Measurements from ENCODE around the gene MACROD2.
"Not testable (repeated sequence)": the region's sequence is repeated elsewhere in the genome, so short reads cannot be mapped to it uniquely, and the experiment has no call there.

The MACROD2 gene

DNA sequence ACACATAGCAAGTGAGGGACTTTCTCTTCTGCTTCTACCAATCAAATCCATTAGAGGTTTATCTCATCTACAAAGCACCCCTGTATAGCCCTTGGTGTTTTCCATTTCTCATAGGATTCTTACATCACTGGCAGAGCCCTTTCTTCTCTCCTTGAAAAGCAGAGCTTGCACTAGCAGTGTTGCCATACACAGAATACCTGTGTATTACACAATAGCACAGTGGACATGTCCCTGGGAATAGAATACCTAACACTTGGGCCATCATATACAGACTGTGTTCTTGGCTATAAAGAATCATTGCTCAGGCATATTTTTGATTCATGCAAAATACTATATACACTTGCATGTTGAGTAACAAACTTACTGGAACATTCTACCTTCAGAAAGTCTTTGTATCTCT is 1996.0 kb downstream of the MACROD2 start:
- DNase-seq, result no peak

DNA sequence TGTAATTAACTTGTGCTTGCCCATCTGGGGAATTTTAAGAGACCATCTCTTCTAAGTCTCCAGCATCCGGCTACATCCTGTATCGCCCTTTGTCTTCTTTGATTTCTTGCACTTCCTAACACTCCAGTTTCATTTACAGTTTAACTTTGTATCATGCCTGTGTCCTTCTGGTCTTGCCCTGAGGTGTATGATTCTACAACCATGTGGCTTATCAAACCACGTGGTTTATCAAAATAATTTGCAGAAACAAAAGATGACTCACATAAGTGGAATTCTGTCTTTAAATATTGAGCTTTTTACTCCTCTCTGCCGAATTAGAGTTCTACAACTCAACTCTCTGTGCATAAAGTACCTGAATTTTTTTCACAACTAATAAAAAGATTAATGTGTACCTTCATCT is 1997.2 kb downstream of the MACROD2 start:
- DNase-seq, result no peak

DNA sequence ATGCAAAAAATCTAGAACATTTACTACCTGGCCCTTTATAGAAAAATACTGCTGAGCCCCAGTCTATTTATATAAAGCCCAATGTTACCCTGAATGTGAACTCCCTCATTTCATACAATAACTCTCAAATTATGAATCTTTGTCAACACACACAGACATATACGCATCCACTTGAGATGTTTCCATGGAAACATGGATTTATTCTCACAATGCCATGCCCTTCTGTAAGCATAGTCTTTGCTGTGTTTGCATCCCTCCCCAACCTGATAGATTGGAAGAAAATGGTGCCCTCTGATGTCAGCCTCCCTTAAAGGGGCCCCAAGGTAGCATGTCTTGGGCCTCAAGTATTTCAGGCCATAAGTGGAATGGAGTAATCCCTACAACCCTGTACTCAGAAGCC is 2004.8 kb downstream of the MACROD2 start:
- DNase-seq, result no peak

DNA sequence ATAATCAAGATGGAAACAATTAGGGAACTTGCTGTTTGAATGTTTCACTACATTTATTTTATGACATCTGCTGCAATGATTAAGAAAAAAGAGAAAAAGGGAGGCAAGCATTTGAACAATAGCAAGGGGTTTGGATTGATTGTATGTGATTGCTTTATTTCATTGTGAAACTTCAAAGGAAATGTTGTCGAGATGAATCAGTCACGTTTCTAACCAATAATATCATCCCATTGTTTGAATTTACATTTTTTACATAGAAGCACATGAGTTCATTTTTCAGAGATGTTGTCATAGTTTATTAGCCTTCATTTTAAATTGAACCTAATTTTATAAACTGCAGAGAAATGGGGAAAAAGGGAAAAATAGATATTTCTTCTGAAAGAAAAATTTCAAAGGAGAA is 2006.0 kb downstream of the MACROD2 start:
- DNase-seq, result no peak

DNA sequence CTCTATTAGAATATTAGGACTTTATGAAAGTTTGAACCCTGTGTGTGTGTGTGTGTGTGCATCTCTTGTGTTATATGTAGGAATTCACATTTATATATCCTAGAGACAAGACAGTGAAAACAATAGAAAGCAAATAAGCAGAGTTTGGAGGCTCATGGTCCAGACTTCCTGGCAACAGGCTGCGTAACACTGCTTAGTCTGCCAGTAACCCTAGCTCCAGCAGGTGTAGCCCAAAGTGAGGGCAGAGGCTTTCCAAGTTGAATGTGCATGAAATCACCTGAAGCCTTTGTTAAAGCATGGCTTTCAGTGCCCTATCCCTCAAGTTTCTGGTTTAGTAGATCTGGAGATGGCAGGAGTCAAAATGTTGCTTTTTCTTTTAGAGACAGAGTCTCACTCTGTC is 2008.0 kb downstream of the MACROD2 start:
- no peak for DNase-seq

DNA sequence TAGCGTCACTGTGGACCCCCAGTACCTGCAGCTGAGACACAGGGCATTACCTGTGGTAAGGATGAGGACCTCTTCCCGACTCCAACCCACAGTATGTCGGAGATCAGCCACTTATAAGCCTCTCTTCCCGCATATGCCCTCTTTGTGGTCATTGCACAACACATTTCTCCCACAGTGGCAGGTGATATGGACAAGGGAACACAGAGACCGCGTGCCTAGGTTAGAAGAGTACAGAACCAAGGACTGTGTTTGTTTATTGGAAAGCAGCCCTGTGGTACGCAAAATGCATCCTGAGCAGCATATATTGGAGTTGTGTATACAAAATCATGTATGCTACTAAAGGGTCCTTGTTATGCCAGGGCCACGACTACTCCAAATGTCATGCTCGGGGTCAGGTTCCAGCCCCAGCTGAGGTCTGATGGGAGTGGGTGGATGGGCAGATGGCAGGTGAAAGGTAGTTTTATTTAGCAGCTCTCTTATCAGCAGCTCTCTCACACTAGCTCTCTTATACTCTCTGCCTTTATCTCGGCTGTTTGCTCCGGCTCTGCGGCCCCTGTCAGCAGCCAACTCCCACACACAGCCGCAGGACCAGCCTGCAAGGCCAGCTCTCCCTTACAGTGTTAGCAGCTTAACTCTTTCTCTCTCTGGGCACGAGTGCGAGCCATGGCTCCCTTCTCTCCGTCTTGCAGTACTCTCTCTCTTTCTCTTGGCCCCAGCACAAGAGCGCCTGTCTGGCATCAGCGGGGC is 2009.0 kb downstream of the MACROD2 start:
- no peak for DNase-seq

DNA sequence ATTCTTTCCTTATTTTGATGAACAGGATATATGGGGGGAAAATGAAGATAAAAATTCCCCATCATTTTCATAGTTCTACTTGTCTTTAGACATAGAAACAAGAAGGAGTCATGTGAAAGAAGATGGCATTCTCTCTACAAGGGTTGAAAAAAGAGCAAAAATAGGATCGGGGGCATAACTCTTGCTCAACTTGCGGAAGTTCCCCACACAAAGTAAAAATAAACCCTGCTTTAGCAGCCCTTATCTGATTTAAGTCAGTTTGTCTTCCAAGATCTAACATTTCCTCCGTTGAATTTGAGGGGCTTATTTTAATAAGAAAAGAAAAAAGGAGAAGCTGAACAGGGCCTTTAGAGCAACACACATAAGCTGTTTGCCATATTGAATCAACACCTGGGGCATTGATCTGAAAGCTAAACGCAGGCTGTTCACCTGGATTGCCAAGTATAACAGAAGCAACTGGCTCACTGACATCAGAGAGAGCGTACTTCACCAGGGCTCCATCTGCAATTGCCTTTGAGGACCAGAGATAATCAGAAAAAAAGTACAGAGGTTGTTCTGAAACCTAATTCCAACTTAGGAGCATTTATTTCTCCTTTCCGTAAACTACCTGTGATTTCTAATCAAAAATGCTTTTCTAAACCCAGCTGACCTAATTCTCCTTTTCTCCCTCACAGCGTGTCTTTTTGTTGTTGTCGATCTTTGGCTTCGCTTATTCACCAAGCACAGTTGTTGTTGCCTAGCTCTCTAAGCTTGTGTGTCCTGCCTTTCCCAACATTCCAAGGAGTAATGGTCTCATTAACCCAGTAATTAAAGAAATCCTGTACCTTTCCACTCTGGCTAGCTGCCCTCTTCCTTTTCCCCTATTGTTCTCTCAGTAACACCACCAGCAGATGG is 2010.0 kb downstream of the MACROD2 start:
- no peak for DNase-seq

DNA sequence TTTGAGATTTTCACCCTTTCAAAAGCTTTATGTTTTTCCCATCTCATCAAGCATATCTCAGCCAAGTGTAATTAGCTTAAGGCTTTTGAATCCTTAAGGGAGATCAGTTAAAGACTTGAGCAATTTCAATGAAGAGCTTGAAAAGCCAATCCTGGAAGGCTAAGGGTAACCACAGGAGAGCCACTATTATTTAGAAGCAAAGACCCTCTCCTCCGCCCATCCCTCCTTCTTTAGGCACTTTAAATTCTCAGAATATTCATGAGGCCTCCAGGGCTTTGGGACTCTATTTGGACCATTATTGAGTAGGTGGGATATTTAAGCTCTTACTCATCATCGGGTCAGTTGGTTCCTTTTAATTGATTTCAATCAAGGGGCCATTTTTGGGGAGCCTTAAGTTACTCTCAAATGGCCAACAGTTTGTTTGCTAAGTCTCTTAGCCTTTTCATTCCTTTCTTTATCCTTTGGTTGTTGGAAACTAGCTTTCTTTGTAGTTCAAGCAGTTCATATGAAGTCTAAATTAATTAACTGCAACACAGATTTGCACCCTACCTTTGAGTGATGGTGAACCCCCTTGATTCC is 2010.7 kb downstream of the MACROD2 start:
- no peak for DNase-seq

DNA sequence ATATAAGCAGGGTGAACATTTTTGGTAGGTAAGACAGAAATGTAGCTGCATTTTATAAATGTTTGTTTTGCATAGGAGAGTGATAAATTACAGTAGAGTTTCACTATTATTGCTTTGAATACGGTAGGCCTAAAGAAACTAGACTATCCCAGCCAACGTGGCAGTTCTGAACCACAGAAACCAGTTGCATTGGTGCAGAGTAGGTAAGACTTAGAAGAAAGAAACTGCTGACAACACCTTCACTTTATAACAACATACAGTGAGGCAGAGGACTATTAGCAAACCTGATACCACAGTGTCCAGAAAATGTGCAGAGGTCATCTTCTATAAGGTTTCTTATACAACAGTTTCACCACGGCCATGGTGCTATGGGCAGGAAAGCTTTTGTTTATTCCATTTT is 2011.8 kb downstream of the MACROD2 start:
- DNase-seq, result no peak

DNA sequence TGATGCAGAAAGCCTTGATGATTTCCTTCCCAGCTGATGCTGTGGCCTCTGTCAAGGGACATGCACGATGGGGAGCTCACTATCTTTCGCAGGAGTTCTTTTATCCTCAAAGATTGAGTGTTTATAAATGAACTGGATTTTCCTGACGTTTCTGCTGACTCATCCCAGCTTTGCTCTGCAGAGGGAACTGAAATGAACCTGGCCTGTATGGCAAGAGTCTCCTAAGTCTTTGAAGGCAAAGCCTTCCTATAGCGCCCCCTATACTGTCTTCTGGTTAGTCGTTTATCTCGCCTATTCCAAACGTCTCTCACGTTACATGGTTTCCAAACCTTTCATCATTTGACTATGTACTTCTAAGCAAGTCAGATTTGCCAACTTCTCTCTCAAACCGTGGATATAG is 2012.6 kb downstream of the MACROD2 start:
- DNase-seq, result no peak

DNA sequence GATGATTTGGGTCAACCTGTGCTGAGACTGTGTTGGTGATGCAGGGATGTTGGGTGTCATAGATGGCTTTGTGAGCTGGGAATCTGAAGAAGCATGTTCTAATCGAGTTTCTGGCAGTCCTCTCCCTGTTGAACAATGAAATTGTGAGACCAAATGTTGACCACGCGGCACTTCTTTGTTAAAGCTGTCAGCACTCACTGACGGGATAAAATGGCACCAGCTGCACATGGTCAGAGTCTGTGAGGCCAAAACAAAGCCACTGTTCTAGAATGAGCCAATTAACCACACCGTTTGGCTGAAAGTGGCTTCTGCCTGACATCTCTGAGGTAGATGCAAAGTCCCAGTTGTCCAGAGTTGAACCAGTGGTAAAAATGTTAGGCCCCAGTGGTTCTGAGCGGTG is 2015.7 kb downstream of the MACROD2 start:
- no peak for DNase-seq

DNA sequence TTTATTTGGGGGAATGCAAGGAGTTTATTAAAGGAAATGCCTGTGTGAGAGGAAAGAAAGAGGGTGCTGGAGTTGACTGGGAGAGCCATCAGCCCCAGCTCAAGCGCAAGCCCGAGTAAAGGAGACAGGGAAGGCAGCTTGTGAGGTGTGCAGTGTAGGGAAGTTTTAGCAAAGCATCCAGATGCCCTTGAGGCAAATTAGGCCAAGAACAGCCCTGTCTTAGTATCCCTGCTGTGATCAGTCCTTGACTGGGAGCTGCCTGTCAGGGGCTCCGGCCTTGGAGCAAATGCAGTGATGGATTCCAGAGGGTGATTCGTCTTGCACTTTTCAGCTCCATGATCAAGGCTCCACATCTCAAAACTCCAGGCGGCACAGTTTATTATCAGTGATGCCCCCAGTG is 2016.2 kb downstream of the MACROD2 start:
- DNase-seq, result no peak

DNA sequence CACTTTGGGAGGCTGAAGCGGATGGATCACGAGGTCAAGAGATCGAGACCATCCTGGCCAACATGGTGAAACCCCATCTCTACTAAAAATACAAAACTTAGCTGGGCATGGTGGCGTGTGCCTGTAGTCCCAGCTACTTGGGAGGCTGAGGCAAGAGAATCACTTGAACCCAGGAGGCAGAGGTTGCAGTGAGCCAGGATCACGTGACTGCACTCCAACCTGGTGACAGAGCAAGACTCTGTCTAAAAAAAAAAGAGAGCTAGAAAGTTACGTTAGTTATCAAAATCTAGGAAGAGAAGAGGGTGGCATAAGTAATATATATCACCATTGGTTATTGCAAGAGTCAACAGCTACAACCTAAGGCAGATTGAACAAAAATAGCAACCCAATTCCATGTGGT is 2017.6 kb downstream of the MACROD2 start:
- DNase-seq, result not testable (repeated sequence)

DNA sequence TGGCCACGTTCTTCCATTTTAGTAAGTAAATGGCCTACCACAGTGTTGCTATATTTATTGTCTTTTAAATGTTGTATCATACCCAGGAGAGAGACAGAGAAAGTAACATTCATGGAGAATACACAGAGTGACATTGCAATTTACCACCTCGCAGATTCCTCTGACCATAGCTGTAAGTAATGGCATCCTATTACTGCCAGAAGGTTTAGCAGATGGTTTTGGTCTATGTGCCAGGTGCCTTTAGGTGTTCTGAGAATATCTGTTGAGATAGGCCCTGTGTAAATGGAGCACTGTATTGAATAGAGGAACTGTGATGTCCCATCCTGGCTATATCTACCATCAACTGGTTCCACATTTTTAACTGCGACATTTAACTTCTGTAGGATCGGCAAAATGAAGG is 2018.3 kb downstream of the MACROD2 start:
- no peak for DNase-seq

DNA sequence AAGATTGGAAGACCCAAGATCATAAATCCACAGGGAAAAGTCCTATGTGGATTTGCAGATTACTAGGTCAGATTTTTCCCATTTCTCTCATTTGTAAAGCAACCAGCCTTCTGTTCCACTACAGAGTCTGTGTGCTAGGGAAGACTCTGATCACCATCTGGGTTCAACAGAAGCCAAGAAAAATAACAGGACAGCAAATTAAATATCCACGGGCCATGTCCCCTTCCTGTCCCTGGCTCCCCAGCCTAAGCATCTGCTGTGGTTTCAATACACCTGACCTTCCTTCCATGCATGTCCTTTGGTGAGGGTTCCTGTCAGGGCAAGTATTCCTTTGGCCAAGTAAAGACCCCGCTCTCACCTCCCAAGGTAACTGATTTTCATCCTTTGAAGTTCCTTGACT is 2019.1 kb downstream of the MACROD2 start:
- DNase-seq, result no peak

DNA sequence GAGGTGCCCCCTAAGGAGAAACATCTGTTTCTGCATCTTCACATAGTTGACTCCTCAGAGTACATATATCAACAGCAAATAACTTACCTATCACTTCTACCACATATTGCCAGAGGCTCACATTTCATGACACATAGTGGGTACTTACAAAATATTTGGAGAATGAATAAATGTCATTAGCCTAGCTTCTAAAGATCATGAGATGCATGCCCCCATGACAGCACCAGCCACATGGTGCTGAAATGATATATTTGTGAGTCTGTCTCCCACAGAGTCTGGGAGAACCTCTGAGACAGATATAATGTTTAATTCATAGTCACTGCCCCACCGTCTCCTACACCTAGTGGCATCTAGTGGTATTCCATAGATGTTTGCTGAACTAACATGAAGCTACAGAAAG is 2022.3 kb downstream of the MACROD2 start:
- DNase-seq, result no peak

DNA sequence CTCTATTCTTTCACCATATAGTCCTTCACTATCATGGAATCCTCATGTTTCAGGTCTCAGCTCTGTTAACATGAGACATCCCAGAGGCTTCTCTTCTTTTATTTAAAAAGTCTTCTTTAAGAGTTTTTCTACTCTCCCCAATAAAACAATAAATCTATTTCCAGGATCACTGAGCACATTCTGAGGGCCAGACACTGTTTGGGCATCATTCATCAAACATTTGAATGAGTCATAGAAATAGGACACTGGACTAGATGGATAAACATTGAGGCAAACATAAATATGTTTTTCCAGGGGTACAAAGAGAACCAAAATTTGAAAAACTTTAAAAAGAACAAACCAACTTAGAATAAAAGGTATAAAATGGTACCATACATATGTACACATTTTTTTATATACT is 2023.6 kb downstream of the MACROD2 start:
- no peak for DNase-seq

DNA sequence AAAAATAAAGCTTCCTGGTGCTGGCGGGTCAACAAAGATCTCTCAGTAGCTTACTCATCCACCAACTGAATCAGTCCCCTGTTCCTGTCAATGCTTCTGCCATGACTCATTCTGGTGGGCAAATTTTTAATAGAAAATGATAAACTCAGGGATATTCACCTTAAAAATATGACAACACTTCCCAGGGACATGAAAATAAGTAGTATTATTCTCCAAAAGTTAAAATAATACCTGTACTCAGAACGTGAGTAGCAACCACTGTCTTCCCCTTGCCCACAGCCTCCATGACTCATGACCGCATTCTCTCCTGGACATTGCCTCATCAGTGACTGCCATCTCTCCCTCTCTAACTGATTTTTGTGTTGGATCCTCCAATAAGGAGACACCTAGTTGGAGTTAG is 2025.7 kb downstream of the MACROD2 start:
- DNase-seq, result no peak

DNA sequence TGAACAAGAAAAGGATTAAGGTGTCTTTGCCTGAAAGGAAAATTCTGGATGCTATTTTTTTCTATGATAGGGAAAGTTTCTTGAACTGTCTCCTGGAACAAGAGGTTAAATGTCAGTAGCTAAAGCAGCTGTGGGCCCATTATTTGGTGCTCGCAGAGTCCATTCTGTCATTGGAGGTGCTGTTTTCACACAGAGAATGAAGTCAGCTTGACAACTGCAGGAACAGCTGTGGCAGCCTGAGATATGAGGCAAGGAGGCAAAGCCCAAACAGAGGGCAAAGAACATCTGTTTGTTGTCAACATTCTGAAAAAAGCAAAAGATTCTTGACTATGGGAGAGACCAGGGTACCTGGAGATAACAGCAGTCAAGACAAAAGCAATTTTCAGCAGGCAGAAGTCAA is 2029.8 kb downstream of the MACROD2 start:
- no peak for DNase-seq

DNA sequence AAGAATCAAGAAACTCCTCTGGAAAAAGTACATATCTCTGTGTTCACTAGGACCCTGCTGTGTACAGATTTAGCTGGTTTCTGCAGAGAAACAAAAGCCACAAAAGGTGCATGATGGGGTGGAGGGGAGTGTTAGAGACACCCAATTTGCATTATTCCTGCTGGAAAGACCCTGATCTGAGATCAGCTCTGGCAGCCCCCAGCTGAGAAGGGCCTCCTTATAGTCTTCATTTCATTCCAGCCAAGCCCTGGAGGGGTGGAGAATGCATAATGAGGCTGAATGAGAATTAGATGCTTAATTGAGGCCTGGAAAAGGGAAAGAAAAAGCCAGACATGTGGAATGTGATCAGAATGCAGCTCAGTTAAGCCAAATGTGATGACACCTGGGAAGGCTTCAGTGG is 2032.4 kb downstream of the MACROD2 start:
- no peak for DNase-seq

DNA sequence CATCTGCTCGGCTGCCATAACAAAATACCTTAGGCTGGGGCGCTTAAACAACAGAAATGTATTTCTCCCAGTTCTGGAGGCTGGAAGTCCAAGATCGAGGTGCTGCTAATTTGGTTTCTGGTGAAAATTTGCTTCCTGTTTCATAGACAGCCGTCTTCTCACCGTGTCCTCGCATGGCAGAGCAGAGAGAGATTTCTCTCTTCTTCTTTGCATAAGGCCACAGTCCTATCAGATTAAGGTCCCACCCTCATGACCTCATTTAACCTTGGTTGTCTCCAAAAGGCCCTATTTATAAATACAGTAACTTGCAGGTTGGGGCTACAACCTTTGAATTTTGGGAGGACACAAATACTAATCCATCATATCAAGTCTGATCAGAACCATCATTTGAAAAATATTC is 2033.6 kb downstream of the MACROD2 start:
- DNase-seq, result no peak

DNA sequence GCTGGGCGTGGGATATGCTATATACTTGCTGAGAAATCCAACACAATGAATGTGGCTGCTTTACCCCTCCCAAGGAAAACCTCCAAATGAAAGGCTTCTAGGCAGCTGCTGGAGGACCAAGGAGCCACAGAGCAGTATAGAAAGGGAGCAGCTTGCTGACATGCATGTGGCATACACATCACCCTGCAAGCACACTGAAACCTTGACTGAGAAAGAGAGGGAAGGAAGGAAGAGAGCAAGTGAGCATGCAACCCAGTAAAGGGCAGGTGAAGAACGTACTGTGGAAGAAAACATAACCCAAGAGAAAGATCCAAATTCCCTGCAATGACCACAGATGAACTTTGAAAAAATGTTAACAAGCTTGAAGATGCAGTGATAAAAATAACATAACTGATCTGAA is 2034.9 kb downstream of the MACROD2 start:
- no peak for DNase-seq

DNA sequence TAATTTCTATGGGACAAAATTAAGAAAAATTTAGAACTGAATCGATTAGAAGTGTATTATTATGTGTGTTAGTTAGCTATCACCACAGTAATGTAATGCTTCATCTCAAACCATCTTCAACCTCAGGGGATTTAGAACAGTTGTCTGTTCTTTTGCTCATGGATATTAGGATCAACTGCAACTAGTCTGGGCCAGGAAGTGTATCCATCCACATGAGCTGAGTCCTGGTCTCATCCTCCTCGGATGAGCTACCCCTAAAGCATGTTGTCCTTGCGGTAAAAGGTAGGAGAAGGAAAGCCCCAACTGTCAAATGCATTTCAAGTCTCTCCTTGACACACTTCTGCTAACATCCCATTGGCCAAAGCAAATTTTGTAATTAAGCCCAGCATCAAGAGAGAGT is 2040.3 kb downstream of the MACROD2 start:
- no peak for DNase-seq

DNA sequence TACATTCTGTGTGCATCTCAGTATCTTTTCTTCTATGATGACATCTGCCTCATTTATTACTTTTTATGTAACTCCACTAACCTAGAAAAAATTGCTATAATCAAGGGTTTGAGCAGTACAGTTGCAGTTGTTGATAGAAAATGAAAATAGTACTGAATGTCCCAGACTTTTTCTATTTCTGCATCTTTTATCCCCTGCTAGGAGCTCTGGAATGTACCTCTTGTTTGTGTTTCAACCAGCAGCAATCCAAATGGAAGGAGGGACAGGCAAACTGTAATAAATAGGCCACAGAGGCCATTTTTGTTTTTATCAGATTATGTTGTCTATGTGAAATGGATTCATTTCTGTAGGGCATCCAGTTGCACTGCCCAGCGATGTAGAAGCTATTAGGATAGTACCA is 2041.0 kb downstream of the MACROD2 start:
- no peak for DNase-seq

Data from right forelimb (tissue), 1 donor.